SK-N-SH (cell line): ENCODE results near the gene MTX2. TPM values are rescaled to one million over a fixed set of nuclear protein-coding genes. Genes with fewer than 3 reads are reported as not detected.

Experiments
- CTCF ChIA-PET: fragments of 300-600, 350-600 bp; formaldehyde crosslinking; extraction: SDS; loops from one replicate; lab custom pipeline; 2021; lab: Yijun Ruan, JAX
- POLR2A ChIA-PET: fragments of 350-600 bp; sonication (Branson Sonifier 250); formaldehyde crosslinking; extraction: SDS; loops from one replicate; lab custom pipeline; 2020; ENCODE audit warnings: antibody characterized with exemption, inconsistent platforms; lab: Yijun Ruan, JAX
- DNase-seq: peaks from one replicate; pipeline ENCODE4 v3.0.0; 2012
- H2AFZ ChIP-seq: fragments of 200-600 bp; sonication (generic); 2 replicates; pipeline ENCODE4 v1.8.1; 2016; ENCODE audit warnings: antibody characterized with exemption, mild to moderate bottlenecking, low read depth
- H3F3A ChIP-seq: fragments of 200-600 bp; sonication (generic); replicated peaks from 2 replicates; pipeline ENCODE3; 2016; ENCODE audit warnings: antibody characterized with exemption, mild to moderate bottlenecking; ENCODE audit not compliant: insufficient read depth
- H3K27ac ChIP-seq, 2 experiments: fragments of 200-500 bp in 1 of 2; fragments of 200-600 bp in 1 of 2; sonication (Bioruptor generic) in 1 of 2; sonication (generic), shearing (Covaris generic) in 1 of 2; 2 replicates each; pipeline versions ENCODE4 v1.5.1 to v1.6.1; 2014 to 2016; ENCODE audit warnings: low read depth in 2 of 2, inconsistent platforms in 1 of 2, low read length in 1 of 2, mild to moderate bottlenecking in 1 of 2, mixed read lengths in 1 of 2
- H3K27me3 ChIP-seq: fragments of 200-600 bp; sonication (generic), shearing (Covaris generic); 2 replicates; pipeline ENCODE4 v1.6.1; 2016; ENCODE audit warnings: mixed run types; ENCODE audit not compliant: insufficient read depth
- H3K36me3 ChIP-seq, 2 experiments: fragments of 200-500 bp in 1 of 2; fragments of 200-600 bp in 1 of 2; sonication (Bioruptor generic) in 1 of 2; sonication (generic) in 1 of 2; replicated peaks in 1 of 2; 2 replicates each; pipeline versions ENCODE3 to v1.5.1; 2014 to 2016; ENCODE audit warnings: low read length in 1 of 2, mild to moderate bottlenecking in 1 of 2; ENCODE audit not compliant: insufficient read depth in 2 of 2, control insufficient read depth in 1 of 2
- H3K4me1 ChIP-seq, 2 experiments: fragments of 200-500 bp in 1 of 2; fragments of 200-600 bp in 1 of 2; sonication (Bioruptor generic) in 1 of 2; sonication (generic), shearing (Covaris generic) in 1 of 2; 2 replicates each; pipeline versions ENCODE4 v1.5.1 to v1.6.1; 2014 to 2016; ENCODE audit warnings: low read depth in 1 of 2, low read length in 1 of 2, mixed run types in 1 of 2; ENCODE audit not compliant: insufficient read depth in 2 of 2, control insufficient read depth in 1 of 2
- H3K4me2 ChIP-seq: fragments of 200-600 bp; sonication (generic), shearing (Covaris generic); 2 replicates; pipeline ENCODE4 v1.6.1; 2017; ENCODE audit warnings: mixed run types
- H3K4me3 ChIP-seq, 2 experiments: fragments of 200-500 bp in 1 of 2; fragments of 200-600 bp in 1 of 2; sonication (Bioruptor generic) in 1 of 2; sonication (generic), shearing (Covaris generic) in 1 of 2; 2 replicates each; pipeline versions ENCODE4 v1.5.1 to v1.8.1; 2014 to 2016; ENCODE audit warnings: low read depth in 2 of 2, inconsistent platforms in 1 of 2, low read length in 1 of 2, mild to moderate bottlenecking in 1 of 2, mixed read lengths in 1 of 2, moderate library complexity in 1 of 2
- H3K79me2 ChIP-seq: fragments of 200-600 bp; sonication (generic); 2 replicates; pipeline ENCODE4 v1.8.1; 2017; ENCODE audit warnings: mild to moderate bottlenecking; ENCODE audit not compliant: insufficient read depth
- H3K9ac ChIP-seq: fragments of 200-600 bp; sonication (generic); 2 replicates; pipeline ENCODE4 v1.6.1; 2017; ENCODE audit warnings: mixed run types
- H3K9me2 ChIP-seq: fragments of 200-600 bp; sonication (generic); 2 replicates; pipeline ENCODE4 v1.6.1; 2017; ENCODE audit warnings: mixed run types
- H3K9me3 ChIP-seq: fragments of 200-600 bp; sonication (generic); 2 replicates; pipeline ENCODE4 v1.6.1; 2017; ENCODE audit warnings: mixed run types, mild to moderate bottlenecking, moderate library complexity
- H4K20me1 ChIP-seq: fragments of 200-600 bp; sonication (generic); 2 replicates; pipeline ENCODE4 v1.6.1; 2017; ENCODE audit warnings: mild to moderate bottlenecking, mixed run types; ENCODE audit not compliant: insufficient read depth
- CHD2 ChIP-seq: fragments of 150-350 bp; IDR thresholded peaks from 2 replicates; pipeline ENCODE4 v1.6.1; 2018; ENCODE audit warnings: low read length; ENCODE audit not compliant: partially characterized antibody
- ELF1 ChIP-seq: IDR thresholded peaks from 2 replicates; pipeline ENCODE4 v1.4.0; 2012
- IRF3 ChIP-seq: fragments of 150-350 bp; IDR thresholded peaks from 2 replicates; pipeline ENCODE4 v1.6.1; 2016; ENCODE audit warnings: mild to moderate bottlenecking, low read depth, low read length
- MXI1 ChIP-seq: IDR thresholded peaks from 2 replicates; pipeline ENCODE4 v1.6.1; 2012; ENCODE audit warnings: mild to moderate bottlenecking, low read depth, low read length, improper control_type of control experiment
- REST ChIP-seq: IDR thresholded peaks from 2 replicates; pipeline ENCODE4 v1.6.1; 2012; ENCODE audit warnings: mild to moderate bottlenecking, low read depth, low read length, moderate library complexity
- SIN3A ChIP-seq: IDR thresholded peaks from 2 replicates; pipeline ENCODE4 v1.6.1; 2012; ENCODE audit warnings: low read depth, mild to moderate bottlenecking, low read length, moderate library complexity, borderline replicate concordance
- SMC3 ChIP-seq: IDR thresholded peaks from 2 replicates; pipeline ENCODE4 v1.6.1; 2012; ENCODE audit warnings: low read depth, low read length, improper control_type of control experiment
- WGBS: methylation state at CpG from one replicate; pipeline ENCODE4 v1.1.6; 2017; ENCODE audit warnings: low lambda C conversion rate; 5-methylcytosine and 5-hydroxymethylcytosine counted together
- polyA plus RNA-seq, 3 experiments: library from polyadenylated mRNA; depleted of rRNA; stranded (reverse); fragments of >200 nt; gene quantifications; 2 replicates each; pipeline ENCODE4 v1.2.3, GENCODE V29; 2012

The MTX2 gene
- polyA plus RNA-seq, 1 of the 3 experiments (the other 2 are of a cell fraction) = 44.4 TPM

GRCh38 chr2:176385838-176386237 lies 116.6 kb downstream of the MTX2 start:
- H3K9ac ChIP-seq = no peak overlapping the region
- H3K4me3 ChIP-seq = no peak overlapping the region
- H3K27ac ChIP-seq = no peak overlapping the region
- WGBS = 13% methylated on average over 2 of the region's 2 CpGs
- DNase-seq = no peak
- H4K20me1 ChIP-seq = no peaks in the 10 kb centered on the region
- POLR2A ChIA-PET = no interaction called here
- H3K79me2 ChIP-seq = no peaks in the 10 kb centered on the region
- no peaks in the 10 kb centered on the region for H3K9me2 ChIP-seq
- no peak overlapping the region for H2AFZ ChIP-seq
- H3K4me1 ChIP-seq = no peaks in the 10 kb centered on the region; a peak in 2 of 4 replicates
- CTCF ChIA-PET = no interaction called here
- no peaks in the 10 kb centered on the region for H3K27me3 ChIP-seq
- no peaks in the 10 kb centered on the region for H3K9me3 ChIP-seq
- TF ChIP-seq SIN3A = no peak
- no peak for TF ChIP-seq CHD2
- TF ChIP-seq REST = no peak
- no peak for TF ChIP-seq MXI1
- no peak for TF ChIP-seq SMC3
- TF ChIP-seq ELF1 = no peak
- TF ChIP-seq IRF3 = no peak
- no peak overlapping the region for H3K4me2 ChIP-seq
- no peaks in the 10 kb centered on the region for H3K36me3 ChIP-seq
- no peaks in the 10 kb centered on the region for H3F3A ChIP-seq

Other genes with a start within 250 kb of the MTX2 start
- gene EVX2, start 185.5 kb upstream of the MTX2 start, polyA plus RNA-seq (2012; rRNA removed) = not detected in 2 replicates
- not detected in 2 replicates for gene HOXD13, start 176.7 kb upstream of the MTX2 start, polyA plus RNA-seq (2012; rRNA removed)
- gene HOXD12, start 169.6 kb upstream of the MTX2 start, polyA plus RNA-seq (2012; rRNA removed) = not detected in 2 replicates
- not detected in 2 replicates for gene HOXD11, start 162.2 kb upstream of the MTX2 start, polyA plus RNA-seq (2012; rRNA removed)
- gene HOXD10, start 152.7 kb upstream of the MTX2 start, polyA plus RNA-seq (2012; rRNA removed) = 0.03 and 0.10 TPM in 2 replicates
- gene HOXD9, start 146.7 kb upstream of the MTX2 start, polyA plus RNA-seq (2012; rRNA removed) = 3.6 and 4.8 TPM in 2 replicates
- 6.4 and 8.2 TPM in 2 replicates for gene HOXD8, start 139.7 kb upstream of the MTX2 start, polyA plus RNA-seq (2012; rRNA removed)
- gene HOXD4, start 117.9 kb upstream of the MTX2 start, polyA plus RNA-seq (2012; rRNA removed) = 1.0 and 1.6 TPM in 2 replicates
- 0.80 and 0.81 TPM in 2 replicates for gene HOXD3, start 112.1 kb upstream of the MTX2 start, polyA plus RNA-seq (2012; rRNA removed)
- gene HOXD1, start 80.8 kb upstream of the MTX2 start, polyA plus RNA-seq (2012; rRNA removed) = not detected in 2 replicates